NOMO-1 (cell line): ENCODE results near the gene MAST4.

Source experiments
- DNase-seq, 2 experiments: peaks; one replicate each; lab custom pipeline; 2025; ENCODE audit not compliant: unreplicated experiment in 2 of 2; lab: John Stamatoyannopoulos, UW

The MAST4 gene

DNA sequence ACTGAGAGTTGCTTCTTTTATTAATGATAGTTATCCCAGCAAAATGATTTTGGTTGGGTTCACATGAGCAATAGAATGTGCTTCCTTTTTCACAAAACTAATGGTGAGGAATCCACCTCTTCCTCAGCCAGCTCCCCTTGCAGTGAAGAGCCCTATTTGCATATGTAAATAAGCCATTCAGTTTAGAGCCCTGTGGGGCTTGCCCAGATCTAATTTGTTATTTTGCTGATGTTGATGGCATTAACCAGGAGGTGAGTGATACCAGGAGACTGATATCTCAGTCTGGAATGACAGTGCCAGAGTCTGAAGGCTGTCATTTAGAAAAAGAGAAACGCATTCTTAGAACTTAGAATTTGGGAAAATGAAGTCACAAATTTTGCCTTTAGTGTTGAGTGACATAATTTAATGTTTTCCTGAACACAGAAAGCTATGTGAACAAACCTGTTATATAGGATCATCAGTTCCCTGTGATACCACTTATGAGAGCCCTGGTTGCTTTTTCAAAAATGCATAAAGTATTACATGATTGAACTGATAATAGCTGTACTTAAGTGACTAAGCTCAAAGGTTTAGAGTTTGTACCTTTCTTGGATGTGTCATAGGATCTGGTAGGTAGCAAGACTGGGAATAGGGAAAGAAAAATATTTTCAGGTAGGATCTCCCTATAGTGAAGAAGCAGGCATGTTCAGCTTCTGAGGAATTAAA lies 271.6 kb downstream of the MAST4 start:
- DNase-seq, result no peak

DNA sequence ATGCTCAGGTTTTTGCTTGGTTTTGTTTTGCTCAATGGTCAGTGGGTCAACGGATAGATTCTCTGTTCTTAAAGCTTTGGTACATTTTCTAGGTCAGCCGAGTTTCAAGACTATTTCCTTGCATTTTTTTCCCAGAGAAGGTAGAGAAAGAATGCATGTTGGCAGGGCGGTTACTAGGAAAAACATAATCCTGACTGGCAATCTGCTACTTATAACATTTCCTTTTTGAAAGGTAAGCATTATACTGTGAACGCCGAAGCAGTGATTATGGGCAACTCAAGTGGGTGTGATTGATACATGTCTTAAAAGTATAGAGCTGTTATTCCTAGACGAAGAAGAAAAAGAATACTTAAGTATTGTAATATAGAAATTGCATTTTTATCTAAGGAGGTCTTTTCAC lies 273.2 kb downstream of the MAST4 start:
- DNase-seq, result no peak

DNA sequence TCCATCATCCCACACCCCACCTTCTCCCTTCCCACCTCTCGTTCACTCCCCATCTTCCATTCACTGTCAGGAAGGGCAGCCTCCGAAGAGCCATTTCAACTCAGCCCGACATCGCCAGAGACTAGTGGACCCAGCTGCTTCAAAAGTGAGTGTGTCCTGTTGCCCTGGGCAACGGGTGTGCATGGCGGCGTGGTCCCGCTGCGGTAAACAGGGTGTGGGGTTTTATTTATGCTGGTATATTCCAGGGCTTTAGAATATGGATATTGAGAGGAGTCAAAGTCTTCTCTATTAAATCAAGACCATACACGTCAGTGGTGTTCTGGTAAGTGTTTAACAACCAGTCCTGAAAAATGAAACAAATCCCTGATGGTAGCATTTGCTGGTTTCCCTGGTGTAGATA lies 274.5 kb downstream of the MAST4 start:
- DNase-seq, result no peak

DNA sequence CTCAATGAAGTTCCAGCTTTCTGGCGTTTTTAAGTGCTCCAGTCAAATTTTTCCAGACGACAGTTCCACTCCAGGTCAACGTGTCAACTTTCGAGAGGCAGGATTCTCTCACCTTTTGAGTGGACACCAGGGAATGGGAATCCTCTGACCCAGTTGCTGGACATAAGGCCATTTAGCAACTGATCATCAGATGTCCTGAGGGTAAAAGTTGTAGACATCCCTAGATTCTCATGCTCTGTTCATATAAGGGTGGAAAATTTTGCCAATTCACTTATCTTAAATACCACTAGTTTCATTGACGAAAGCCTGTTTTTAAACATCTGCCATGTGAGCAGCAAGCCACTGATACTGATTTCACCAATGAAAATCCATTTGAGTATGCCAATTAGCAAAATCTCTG lies 275.5 kb downstream of the MAST4 start:
- no peak for DNase-seq

DNA sequence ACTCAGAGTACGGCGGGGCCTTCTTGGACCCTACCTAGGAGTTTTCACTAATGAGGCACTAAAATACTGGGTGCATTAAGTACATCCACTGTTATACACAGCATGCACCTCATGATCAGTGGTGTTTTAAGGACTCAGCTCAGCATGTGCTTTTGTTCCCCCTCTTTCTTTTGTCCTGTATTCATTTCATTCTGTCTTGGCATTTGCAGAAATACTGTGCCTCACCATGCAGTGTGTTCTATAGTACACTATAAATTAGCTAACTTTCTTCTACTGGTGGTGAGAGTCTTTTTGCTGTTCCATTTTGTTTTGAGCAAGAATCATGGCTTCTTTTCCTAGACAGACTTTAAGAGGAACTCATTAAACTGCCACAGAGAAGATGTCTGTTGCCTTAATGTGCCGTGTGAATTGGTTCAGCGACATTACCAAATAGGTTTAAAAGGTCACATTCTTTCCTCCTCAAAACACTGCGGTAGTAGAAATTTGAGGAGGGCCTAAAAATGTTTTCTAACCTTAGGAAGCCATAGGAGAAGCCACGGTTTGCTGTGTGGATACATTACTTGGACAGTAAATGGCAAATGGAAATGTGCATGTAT lies 276.6 kb downstream of the MAST4 start:
- DNase-seq, result peak; percentile 29 to 47

DNA sequence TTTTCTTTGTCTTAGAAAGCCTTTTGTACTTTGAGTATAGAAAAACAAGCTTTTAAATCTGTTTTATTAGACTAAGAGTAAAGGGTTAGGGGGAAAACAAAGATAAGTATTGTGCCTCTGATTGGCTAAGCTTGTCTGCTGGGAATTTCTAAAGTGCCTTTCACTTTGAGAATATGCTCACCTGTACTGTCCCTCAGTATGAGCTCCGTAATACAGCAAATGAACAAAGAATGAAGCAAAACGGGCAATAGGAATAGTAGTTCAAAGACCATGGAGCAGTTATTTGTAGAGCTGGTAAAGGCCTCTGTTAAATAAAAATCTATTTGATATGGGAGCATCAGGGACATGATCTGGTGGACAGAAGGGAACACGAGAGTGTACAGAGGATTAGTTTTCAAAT lies 277.8 kb downstream of the MAST4 start:
- no peak for DNase-seq

DNA sequence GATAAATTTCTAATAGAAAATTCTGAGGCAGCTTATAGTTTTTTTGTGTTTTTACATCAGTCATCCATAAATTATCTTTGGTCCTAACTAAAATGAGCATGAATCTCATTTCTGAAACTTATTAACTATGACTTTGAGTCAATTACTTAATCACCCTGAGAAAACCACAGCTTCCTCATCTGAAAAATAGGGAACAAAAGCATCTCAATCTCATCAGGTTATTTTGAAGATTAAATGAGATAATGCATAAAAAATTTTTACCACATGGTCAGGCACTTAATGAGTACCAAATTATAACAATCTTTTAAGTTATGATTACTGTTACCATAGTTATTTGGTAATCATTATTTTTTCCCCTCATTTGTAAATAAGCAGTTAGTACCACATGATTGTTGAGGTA lies 279.1 kb downstream of the MAST4 start:
- peak; percentile 13 to 94 for DNase-seq

DNA sequence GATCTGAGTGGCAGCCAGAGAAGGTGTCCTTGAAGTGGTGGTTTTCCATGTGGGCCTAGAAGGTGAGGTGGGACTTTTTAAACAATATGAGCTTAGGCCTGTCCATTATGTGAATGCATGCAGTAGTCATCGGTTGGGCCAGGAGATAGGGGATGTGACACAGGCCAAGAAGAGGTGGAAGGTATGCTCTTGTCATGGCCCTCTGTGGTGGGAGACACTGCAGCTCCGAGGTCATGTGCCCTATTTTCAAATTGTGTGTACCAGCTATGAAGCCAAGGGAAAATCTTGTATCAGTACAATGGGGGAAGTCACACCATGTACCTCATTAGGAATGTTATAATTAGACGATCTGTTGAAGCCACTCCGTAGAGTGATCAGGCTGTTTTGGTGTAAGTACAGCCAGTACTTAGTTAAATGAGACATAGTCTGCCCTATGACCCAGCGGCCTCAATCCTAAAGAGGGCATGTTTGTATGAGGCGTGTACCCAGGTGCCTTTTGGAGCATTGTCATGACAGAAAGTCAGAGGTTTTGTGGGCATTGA lies 280.1 kb downstream of the MAST4 start:
- DNase-seq, result no peak

DNA sequence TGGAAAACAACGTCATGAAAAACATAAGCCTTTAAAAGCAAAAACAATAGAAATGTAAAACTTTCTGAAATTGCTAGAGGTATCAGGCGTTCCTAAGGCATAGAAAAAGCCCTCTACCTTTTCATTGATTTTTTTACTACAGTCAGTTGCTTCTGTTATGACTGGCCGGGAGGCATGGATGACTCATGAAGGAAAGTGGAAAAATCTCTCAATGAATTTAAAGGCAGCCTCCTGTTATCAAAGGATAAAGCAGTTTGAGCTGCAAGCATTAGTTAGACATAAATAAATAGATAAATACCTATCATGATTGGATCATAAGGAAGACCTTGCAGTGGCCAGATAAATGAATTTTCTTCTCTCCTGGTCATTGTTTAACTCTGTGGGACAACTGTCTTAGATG lies 281.6 kb downstream of the MAST4 start:
- no peak for DNase-seq

DNA sequence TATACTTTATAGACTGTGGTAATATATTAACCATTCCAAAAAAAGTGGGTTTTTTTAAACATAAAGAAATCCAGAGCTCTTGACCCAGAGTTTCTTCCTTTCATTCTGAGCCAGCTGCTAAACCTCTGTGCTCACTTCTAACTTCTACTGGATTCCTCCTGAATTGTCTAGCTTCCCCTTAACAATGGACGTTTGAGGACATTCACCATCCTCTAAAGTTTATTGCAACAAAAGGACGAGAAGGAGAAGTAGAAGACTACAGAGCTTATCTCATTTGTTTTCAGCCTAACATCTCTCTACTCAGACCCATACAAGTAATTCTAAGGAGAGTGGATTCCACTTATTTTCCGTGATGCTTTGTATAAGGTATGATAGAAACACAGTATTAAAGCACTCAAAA lies 284.2 kb downstream of the MAST4 start:
- peak in 1 of 2 experiments; percentile 7 for DNase-seq

DNA sequence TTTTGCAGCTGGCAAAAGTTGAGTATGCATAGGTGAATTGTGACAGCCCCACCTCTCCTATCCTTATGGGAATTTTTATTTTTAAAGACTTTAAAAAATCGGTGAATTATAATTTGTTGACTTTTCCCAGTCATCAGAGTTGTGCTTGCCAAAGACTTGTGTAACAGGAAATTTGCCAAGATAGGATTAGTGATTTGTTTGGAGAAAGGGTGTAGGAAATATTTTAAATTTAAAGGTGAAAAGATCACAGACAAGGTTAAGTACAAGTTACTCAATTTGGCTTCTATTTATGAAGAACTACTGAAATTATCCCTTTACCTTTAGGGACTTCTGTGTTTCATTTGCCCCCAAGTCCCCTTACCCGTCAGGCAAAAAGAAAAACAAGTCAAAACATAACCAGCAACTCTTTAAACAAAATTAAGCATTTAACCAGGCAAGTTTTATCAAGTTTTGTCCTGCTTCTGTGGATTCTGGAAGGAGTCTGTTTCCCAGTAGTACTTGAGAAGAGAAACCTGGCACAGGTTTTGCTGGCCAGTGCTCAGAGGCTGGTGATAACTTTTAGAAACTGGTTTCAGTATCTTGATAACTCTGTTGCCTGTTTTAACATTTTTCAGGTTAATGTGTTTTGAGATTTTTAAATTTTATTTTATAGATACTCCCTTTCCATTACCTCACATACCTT lies 285.4 kb downstream of the MAST4 start:
- DNase-seq, result no peak

DNA sequence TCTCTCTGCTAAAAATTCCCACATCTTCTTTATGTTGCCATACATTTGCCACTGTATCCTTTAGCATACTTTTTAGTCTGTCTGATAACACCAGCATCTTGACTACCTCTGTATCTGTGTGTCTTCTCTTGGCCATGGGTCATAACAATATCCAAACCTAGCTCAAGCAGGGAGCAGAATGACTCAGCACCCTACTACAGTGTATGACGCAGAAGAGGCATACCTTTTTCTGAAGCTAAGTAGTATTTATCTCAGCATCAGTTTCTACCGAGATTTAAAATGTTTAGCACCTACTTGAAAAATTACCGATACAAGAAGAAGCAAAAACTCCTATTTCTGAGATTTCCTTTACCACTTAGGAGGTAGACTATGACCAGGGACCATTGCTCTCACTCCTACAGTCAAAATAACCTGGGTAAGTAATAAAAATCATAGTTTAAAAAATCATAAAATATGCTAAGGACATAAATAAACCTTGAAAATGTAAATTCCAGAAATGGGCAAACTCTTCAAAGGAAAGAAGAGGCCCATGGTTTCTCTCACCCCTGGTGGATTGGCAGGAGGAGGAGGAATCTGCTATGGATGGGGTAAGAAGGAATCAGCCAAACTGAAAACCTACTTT lies 286.5 kb downstream of the MAST4 start:
- DNase-seq, result no peak

DNA sequence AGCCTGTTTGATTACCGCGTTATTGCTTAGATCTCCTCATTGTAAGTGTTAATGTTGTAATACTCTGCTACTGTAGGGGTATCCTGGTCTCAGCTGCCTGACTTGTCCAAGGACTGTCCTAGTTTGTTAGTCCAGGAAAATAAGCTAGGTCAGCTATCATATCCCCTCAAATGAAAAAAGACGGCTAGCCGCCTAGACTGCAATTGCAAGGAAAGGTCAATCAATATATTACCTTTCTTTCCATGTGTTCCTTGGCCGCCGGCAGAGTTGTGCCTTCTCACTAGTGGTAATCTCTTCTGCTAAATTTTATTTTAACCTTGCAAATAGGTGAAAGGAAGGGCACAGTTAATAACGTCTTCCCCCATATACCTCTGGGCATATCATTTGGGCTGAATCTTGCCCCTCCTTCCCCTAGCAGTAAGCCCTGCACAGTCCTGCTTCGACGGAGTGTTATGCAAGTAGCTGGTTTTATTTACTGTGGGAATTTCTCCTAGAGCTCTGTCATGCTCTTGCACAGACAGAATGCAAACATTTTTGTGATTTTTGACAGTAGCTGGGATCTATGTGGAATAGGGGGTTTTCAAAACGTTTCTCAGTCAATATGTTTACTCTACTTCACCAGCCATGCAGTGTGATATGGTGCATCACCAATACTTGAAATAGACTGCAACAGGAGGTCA lies 288.5 kb downstream of the MAST4 start:
- no peak for DNase-seq

DNA sequence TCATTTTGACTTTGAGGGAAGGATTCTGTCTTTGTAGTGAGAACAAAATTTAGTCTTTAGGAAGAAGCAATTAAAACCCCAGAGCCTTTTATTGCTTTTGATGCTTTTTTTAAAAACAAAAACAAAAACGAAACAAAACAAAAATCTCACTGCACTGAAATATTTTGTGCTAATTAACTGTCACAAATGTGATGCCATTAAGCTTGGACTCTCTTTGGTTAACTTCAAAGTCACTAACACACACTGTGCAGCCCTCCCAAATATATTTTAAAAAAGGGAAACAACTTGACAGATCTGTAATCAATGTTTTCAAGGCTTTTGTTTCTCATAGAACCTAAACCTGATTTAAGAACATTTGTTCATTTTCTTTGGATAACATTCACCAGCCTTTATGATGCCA lies 290.7 kb downstream of the MAST4 start:
- DNase-seq, result no peak

DNA sequence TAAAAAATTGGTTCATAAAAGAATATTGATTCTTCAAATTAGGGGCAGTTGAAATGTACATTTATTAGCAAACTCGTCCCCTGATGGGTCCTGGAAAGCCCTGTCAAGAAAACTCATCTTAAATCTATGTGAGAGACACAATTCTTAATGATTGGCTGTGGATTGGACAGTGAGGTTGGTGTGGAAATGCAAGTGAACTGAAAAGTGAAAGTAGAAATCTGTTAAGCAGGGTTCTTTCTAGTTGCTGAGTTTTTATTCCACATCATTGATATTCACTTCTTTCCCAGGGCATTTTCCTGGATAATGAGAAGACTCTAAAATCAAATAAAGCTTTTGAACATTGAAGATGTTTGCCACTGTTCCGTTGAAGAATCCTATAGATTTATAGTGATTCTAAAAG lies 292.4 kb downstream of the MAST4 start:
- no peak for DNase-seq

DNA sequence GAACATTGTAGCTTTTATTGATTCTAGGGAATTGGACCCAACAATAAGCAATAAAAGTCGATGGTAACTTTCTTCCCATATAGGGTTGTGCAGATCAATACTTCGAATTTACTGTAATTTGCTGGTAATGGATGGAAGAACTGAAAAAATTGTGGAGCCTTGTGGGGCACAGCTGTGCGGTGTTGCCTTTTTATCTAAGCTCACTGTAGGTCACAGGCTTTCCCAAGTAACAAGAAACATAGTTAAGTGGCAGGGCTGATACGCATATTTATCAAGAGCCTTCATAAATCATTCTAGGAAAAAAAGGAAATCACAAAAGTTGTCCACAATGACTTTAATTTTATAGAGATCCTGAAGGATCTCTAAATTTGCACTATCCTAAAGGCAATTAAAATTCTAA lies 292.9 kb downstream of the MAST4 start:
- DNase-seq, result no peak

DNA sequence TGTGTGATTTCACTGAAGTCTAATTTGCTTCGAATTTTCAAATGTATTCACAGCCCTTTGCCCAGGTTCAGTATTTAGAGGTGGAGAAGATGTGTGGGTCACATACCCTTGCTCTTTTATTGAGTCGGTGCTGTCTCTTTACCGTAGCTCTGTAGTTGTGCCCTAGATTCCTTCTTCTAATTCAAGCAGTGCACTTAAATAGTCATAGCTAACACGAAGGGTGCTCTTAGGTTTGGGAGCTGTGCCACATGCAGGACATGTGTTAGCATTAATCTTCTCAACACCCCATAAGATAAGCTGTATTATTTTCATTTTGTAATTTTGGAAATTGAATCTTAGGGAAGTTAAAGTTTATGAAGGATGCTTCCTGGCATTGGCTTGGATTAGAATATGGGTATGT lies 293.3 kb downstream of the MAST4 start:
- no peak for DNase-seq

DNA sequence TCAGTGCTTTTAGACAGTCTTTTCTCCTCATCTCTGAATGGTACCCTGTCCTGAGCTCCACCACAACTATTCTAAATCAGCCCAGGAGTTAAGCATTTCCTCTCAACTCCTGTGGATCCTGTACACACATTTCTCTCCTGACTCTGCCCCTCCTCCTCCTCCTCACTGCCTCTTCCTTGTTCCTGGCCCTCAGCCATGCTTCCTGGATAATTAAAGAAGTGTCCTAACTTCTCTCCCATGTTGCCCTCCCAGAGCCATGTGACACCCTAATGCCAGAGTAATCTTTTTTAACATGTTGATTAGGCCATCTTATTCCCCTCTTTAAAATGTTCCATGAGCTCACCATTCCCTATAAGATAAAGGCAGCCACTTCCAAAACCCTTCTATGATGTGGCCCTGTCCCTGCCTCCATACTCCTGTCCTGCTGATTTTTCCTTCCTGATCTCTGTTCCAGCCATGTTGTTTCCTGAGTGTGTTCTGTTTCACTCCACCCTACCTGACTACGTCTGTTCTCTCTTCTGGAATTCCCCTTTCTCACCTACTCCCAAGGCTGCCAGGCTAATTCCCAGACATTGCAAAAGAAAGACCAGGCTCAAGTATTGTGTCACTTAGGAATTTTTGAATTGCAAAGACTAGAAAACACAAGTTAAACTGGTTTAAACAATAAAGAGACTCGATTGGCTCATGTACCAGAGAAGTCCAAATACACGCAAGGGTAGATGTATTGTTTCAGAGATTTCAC lies 295.2 kb downstream of the MAST4 start:
- DNase-seq, result no peak

DNA sequence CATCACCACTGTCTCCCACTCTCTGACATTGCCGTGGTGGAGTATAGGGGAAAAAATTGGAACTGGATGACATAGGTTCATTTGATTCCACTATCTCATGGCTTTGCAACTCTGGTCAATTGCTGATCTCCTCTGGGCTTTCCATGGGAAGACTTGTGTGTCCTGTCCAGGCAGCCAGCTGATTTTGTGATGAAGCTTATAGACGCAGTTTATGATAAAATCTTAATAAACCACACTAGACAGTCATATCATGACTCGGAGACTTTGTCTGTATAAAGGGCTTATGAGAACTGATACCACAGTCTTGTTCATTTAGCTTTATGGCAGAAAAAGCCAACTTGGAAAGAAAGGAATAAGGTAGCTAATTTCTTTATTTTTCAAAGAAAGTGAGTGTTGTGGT lies 296.5 kb downstream of the MAST4 start:
- DNase-seq, result no peak

DNA sequence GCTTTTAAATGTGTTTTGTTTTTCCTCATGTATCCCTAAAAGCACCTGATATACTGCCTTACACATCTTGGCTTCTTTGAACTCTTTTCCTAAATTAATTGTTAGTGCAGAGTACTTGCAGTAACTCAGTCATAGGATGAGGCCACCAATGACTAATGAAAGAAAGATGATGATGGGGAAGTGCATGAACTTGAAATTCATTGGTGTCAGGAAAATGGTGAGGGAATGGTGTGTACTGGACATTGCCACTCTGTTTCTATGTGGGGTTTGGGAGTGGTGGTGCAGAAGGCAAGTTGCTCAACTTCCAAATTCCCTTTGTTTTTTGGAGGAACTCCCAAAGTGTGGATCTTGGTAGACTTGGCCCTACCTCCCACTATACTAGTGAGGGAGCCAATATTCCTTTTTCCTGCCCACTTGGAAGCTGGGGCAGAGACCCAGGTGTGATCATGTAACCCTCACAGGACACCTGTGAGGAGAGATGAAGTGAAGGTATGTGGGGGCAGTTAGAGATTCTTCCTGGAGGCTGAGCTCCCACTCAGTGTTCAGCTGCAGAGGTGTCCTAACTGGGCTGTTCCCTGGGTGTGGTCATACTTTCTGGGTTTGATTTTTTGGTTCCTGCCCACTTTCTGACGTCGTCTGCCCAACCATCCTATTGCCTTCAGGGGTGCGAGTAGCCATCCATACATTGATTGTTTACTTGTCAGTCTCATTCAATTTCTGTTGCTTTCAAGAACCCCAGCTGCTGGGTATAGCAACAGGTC lies 298.5 kb downstream of the MAST4 start:
- DNase-seq, result no peak
